GM21390 (cell line): ENCODE measurements around the gene NRXN3.
"Not testable (repeated sequence)": the region's sequence is repeated elsewhere in the genome, so short reads cannot be mapped to it uniquely, and the experiment has no call there.

ENCODE experiments used
- ATAC-seq: cut with Tn5 transposase; IDR thresholded peaks from one replicate; pipeline ENCODE4 v1.9.1; 2021; ENCODE audit not compliant: unreplicated experiment

NRXN3 gene

DNA sequence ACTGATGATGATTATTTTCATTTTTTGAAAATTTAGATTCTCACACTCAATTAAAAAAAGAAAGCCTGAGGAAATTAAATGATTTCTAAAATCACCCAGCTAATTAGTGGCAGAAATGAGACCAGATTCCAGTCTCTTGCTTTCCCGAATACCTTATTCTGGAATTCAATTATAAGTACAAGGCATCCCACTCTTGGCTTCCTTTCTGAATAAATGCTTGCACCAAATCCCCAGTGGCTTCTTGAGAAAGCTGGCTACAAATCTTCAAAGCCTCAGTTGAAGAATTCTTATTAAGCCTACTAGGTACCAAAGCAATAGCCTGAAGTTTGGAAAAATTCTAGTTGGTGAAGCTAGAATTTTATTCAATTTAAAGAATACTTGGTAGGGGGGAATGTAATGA, 1564.5 kb downstream of the NRXN3 start:
- ATAC-seq: no peak

DNA sequence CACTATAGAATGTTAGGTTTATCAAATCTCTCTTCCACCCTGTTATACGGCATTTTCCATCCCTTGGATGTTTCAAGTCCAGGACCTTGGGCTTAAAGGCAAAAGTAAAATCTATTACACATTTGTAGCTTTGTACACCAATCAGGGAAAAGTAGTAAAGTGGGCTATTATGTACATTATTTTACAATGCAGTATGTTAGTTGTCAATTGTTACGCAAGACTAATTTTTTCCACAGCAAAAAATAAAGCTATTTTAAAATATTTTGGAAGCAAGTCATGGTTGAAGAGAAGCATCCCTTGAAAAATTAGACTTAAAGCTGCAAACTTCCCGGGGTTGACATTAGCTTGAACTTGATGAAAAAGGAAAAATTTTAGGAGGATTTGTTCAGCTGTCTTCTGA, 1564.9 kb downstream of the NRXN3 start:
- ATAC-seq: no peak

GRCh38 chr14:79740066-79740601, 1570.0 kb downstream of the NRXN3 start:
- ATAC-seq: no peak

DNA sequence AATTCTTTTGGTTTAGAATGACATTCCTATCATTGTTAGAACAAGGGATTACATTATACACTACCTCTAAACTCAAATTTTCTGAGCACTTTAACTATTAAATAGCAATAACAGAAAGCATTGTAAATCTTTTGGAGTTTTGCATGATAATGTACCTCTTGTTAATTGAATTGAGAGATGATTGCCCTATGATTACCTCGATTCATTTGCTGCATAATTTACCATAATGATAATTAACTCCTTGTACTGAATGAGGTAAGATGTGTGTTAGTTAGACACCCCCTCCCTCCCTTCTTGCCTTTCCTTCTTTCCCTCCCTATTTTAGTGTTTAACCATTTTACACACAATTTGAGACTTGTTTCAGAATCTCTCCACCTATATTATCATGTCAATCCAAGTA, 1572.0 kb downstream of the NRXN3 start:
- no peak for ATAC-seq

DNA sequence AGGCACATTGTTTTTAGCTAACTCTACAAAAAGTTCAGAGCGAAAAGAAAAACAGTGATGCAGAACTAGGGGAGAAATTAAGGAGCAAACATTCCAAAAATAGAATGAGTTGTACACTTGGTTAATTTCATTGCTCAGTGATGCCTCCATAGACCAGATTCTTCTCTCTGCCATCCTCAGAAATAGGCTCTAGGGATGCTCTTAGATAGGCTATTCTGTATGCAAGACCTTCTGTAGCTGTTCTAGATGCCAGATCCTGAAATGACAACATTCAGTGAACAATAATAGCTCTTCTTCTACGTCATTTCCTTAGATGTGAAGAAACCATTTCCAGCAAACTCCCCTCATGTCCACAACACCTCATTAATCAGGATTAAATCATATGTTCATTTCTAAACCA, 1574.9 kb downstream of the NRXN3 start:
- ATAC-seq: no peak

GRCh38 chr14:79749065-79749464, 1578.9 kb downstream of the NRXN3 start:
- ATAC-seq: no peak

DNA sequence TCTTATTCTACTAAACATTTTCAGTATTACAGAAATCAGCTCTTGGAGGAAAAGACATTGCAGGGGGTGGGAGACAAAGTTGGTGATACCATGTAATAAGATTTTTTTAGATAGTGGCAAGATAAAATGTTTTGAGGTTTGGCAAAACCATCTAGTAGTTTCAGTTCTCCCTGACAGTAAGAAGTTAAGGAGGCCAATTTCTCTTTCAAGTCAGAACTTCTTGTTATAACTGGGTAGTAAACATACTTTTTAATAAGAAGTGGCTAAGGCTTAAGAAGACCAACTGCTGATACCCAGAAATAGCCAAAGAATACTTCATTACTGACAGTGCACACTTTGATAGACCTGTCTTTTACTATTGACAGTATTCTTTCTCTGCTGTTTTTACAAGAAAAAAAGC, 1588.8 kb downstream of the NRXN3 start:
- no peak for ATAC-seq

DNA sequence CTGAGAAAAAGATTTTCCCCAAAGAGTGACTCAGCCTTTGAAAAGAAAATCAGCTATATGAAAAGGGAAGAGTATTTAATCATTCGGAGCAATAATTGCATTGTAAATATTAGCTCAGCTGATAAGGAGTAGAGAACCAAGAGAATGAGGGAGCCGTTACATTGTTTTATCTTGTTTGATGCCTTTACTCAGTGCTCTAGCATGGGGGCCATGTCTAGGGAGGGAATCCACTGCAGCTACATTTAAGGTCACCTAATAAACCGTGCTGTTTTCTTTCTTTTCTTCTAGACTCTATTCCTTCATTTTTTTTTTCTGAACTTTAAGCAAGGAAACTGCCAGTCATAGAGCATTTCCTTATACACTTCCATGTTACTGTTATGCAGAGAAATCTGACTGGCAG, 1594.2 kb downstream of the NRXN3 start:
- ATAC-seq: no peak

GRCh38 chr14:79766511-79766910, 1596.3 kb downstream of the NRXN3 start:
- ATAC-seq: no peak

- no peak for ATAC-seq
These were observed 1597.1 kb downstream of the NRXN3 start for GRCh38 chr14:79767251-79767650.

- ATAC-seq: not testable (repeated sequence)
These were observed 1597.5 kb downstream of the NRXN3 start for GRCh38 chr14:79767721-79768120.

GRCh38 chr14:79781882-79782281, 1611.7 kb downstream of the NRXN3 start:
- ATAC-seq: no peak

DNA sequence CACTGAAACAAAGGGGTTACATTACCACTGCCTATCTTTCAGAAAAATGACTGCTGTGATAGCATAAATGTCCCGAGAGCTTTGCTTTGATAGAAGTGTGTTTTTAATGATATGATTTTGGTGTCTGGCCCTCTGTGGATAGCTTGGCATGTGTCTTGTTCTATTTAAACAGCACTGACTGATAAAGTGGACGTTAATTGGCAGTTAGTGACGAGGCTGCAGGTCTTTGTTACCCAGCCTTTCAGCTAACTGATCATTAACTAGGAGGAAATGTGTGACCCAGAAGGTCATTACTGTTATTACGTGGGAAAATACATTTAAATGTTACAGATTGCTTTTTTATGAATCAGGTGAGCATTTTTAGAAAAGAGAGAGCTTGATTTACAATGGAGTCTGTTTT, 1612.9 kb downstream of the NRXN3 start:
- ATAC-seq: no peak

DNA sequence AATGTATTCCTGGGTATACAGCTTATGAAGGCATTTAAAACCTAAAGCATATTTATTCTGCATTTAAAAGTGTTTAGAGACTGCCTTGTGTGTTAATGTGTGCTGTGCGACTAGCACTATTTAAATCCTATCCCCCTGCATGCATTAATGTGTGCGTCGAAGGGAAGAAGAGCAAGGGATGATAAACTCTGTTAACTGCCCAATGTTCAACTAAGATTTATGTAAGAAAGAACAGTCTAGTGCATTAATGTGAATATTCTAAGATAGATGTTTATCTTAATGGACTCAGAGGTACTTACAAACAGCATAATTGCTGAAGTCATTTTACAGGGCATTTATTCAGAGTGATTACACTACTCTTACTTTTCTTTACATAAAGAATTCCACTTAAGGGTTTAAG, 1616.3 kb downstream of the NRXN3 start:
- ATAC-seq: no peak

- no peak for ATAC-seq
These were observed 1618.2 kb downstream of the NRXN3 start for GRCh38 chr14:79788346-79788745.

DNA sequence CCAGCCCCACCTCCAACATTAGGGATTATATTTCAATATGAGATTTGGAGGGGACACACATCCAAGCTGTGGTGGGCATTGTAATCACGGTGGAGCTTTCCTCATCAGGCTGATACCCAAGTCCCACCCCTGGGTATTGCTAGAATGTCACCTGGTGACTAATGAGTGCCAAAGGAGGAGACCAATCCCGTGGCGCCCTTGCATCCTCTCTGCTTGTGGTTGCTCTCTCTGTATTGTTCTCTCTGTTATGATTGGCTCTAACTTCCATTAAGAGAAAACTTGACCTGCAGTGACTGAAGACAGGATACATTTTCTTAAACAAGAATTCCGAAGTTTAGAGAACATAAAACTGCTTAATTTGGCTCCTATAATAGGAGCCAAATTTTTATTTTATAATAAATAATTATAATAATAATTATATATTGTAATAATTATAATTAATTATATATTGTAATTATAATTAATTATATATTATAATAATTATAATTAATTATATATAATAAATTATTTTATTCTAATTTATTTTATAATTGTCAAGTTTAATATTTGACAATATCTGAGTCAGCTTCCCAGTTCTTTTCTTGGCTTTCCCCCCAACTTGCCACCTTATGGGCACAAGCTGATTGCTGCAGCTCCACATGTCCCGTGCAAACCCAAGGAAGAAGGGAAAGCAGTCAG, 1621.0 kb downstream of the NRXN3 start:
- ATAC-seq: no peak

DNA sequence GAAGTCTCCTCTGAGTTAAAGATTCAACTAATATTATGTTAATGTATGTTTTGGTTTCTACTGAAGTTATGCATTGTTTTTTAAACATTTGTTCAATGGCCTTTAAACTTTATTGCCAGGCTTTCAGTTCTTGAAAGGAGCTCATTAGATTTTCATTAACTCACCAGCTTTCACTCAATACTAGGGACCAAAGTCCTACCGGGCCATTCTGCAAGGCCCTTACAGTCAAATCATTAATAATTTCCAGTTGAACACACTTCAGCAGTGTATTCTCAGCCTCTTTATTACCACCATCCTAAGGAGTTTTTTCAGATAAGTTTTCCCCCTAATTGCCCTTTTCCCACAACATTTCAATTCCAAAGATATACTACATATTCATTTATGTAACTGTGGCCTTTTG, 1631.9 kb downstream of the NRXN3 start:
- no peak for ATAC-seq

DNA sequence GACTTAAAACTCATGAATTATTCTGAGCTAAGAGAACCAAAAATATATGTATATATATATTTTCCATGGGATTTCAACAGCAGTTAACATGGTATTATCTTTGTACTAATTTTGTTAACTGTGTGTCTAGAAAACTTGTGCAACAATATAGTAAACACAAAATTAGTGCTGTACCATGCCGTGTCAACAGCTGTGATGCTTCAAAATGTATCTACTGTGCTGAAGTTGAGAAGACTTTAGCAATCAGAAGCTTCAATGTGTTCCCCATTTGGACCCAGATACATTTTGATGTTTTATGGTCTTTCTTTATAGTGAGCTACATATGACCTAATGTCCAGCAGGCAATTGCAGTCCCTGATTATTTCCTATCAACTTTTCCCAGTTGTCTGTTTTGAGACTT, 1635.5 kb downstream of the NRXN3 start:
- ATAC-seq: no peak

- no peak for ATAC-seq
These were observed 1639.9 kb downstream of the NRXN3 start for GRCh38 chr14:79809849-79810612.

DNA sequence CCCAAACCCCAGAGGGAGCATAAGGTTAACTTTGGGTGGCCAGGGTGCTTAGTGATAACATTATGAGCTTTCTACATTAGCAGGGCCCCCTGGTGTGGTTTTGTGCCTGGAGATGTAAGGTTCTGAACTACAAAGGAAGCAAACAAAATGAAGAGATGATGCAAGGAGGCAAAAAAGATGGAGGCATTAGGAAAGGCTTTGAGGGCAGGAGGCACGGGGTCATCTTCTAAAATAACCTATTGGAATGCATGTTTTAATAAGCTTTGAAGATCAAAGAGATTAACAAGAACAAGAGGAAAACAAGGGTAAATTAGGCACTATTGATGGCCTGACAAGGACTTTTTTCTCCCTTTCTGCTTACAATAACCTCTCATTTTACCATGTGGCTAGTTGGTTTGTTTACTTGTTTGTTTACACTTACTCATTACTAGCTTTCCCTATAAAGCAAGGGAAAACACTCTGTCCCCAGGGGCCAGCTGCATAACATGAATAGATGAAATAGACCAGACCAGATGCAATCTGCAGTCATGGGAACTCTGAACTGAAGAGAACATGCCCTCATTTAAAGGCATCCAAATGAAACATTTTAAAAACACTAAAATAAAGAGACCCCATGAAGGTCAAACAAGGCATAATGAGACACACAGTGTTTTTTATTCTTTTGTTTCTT, 1650.8 kb downstream of the NRXN3 start:
- no peak for ATAC-seq

GRCh38 chr14:79822034-79822433, 1651.9 kb downstream of the NRXN3 start:
- ATAC-seq: no peak

GRCh38 chr14:79825046-79825521, 1654.9 kb downstream of the NRXN3 start:
- ATAC-seq: no peak
